Esophagus muscularis mucosa (tissue), 3 donors: ENCODE data around the gene CXCR2.

Source experiments
- POLR2A ChIP-seq: fragments of 450-650 bp; IDR thresholded peaks from one replicate; pipeline ENCODE4 v1.6.1; 2017; ENCODE audit warnings: antibody characterized with exemption, moderate library complexity, mild to moderate bottlenecking, low read depth
- TF ChIP-seq, protein P1 (sequence below), 3 experiments: fragments of 200-600 bp in 2 of 3; fragments of 450-650 bp in 1 of 3; sonication (generic) in 2 of 3; IDR thresholded peaks; one replicate each; pipeline ENCODE4 v1.5.1; 2017 to 2019; ENCODE audit warnings: antibody characterized with exemption in 3 of 3, mild to moderate bottlenecking in 2 of 3, moderate library complexity in 1 of 3

DNA sequence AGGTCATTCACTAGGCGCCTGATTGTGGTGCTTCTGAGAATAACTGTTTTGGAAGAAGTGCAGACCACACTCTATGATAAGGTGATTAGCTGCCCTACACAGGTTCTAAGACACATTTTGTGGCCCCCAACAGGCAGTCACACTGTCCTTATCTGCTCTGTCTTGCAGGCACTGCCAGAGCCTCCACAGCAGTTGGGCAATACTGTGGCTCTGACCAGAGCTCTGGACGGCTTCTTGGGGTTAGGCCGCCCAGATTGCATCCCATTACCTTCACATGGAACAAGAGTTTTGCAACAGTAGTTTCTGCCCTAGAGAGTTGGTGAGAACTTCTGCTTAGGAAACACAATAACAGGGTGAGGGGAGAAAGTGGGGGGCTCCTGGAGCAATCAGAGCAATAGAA is 34.1 kb upstream of the CXCR2 start:
- TF ChIP-seq, protein P1, sequence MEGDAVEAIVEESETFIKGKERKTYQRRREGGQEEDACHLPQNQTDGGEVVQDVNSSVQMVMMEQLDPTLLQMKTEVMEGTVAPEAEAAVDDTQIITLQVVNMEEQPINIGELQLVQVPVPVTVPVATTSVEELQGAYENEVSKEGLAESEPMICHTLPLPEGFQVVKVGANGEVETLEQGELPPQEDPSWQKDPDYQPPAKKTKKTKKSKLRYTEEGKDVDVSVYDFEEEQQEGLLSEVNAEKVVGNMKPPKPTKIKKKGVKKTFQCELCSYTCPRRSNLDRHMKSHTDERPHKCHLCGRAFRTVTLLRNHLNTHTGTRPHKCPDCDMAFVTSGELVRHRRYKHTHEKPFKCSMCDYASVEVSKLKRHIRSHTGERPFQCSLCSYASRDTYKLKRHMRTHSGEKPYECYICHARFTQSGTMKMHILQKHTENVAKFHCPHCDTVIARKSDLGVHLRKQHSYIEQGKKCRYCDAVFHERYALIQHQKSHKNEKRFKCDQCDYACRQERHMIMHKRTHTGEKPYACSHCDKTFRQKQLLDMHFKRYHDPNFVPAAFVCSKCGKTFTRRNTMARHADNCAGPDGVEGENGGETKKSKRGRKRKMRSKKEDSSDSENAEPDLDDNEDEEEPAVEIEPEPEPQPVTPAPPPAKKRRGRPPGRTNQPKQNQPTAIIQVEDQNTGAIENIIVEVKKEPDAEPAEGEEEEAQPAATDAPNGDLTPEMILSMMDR (IDR thresholded peaks at IDR 0.05) = no peak
- no peak for TF ChIP-seq POLR2A
